ENCODE data around the gene FYN.

FYN gene

GRCh38 chr6:111674413-111674812 is 198.8 kb downstream of the FYN start:
- no peak for FAIRE-seq

GRCh38 chr6:111673937-111674336 is 199.3 kb downstream of the FYN start:
- no peak for FAIRE-seq

GRCh38 chr6:111673532-111673931 is 199.7 kb downstream of the FYN start:
- FAIRE-seq = no peak

- no peak for FAIRE-seq
Observed at GRCh38 chr6:111672761-111673450, 200.3 kb downstream of the FYN start.

GRCh38 chr6:111669326-111669725 is 203.9 kb downstream of the FYN start:
- FAIRE-seq = no peak

- no peak for FAIRE-seq
Observed at GRCh38 chr6:111668410-111668809, 204.8 kb downstream of the FYN start.

GRCh38 chr6:111667931-111668330 is 205.3 kb downstream of the FYN start:
- FAIRE-seq = no peak

- FAIRE-seq = no peak
Observed at GRCh38 chr6:111666847-111667246, 206.4 kb downstream of the FYN start.

GRCh38 chr6:111664565-111665030 is 208.7 kb downstream of the FYN start:
- no peak for FAIRE-seq

GRCh38 chr6:111663692-111664564 is 209.3 kb downstream of the FYN start:
- no peak for FAIRE-seq

- no peak for FAIRE-seq
Observed at GRCh38 chr6:111662794-111663593, 210.3 kb downstream of the FYN start.

GRCh38 chr6:111662072-111662793 is 211.0 kb downstream of the FYN start:
- no peak for FAIRE-seq

GRCh38 chr6:111661541-111662061 is 211.7 kb downstream of the FYN start:
- no peak for FAIRE-seq

- no peak for FAIRE-seq
Observed at GRCh38 chr6:111660531-111660930, 212.7 kb downstream of the FYN start.

GRCh38 chr6:111658462-111659154 is 214.6 kb downstream of the FYN start:
- FAIRE-seq = no peak

- FAIRE-seq = no peak
Observed at GRCh38 chr6:111657146-111657545, 216.1 kb downstream of the FYN start.

- no peak for FAIRE-seq
Observed at GRCh38 chr6:111653979-111654378, 219.3 kb downstream of the FYN start.

- no peak for FAIRE-seq
Observed at GRCh38 chr6:111653434-111653833, 219.8 kb downstream of the FYN start.

GRCh38 chr6:111652156-111652555 is 221.1 kb downstream of the FYN start:
- FAIRE-seq = no peak

GRCh38 chr6:111651185-111652034 is 221.8 kb downstream of the FYN start:
- no peak for FAIRE-seq

GRCh38 chr6:111650049-111650448 is 223.2 kb downstream of the FYN start:
- FAIRE-seq = no peak

Measured in TTC549 (cell line).